Neutrophil (primary cell): ENCODE measurements around the gene OR10S1.

Experiments
- H3K27ac ChIP-seq: fragments of 200-600 bp; sonication (generic); 2 replicates; pipeline ENCODE4 v1.5.1; 2016; ENCODE audit warnings: mild to moderate bottlenecking, moderate library complexity
- H3K27me3 ChIP-seq: fragments of 200-600 bp; sonication (generic); 2 replicates; pipeline ENCODE4 v1.6.0; 2016; ENCODE audit warnings: mild to moderate bottlenecking
- H3K36me3 ChIP-seq: fragments of 200-600 bp; sonication (generic); 2 replicates; pipeline ENCODE4 v1.5.1; 2017
- H3K4me1 ChIP-seq, 2 experiments: fragments of 200-600 bp in 1 of 2; sonication (generic) in 1 of 2; 1 replicate in 1 of 2; 2 replicates in 1 of 2; pipeline versions ENCODE4 v1.5.1 to v1.6.1; 2013 to 2016; ENCODE audit warnings: low read depth in 1 of 2, low read length in 1 of 2, mild to moderate bottlenecking in 1 of 2, moderate library complexity in 1 of 2; ENCODE audit not compliant: control insufficient read depth in 1 of 2, insufficient read depth in 1 of 2
- H3K4me3 ChIP-seq, 2 experiments: fragments of 200-600 bp in 1 of 2; sonication (generic) in 1 of 2; 1 replicate in 1 of 2; 2 replicates in 1 of 2; pipeline ENCODE4 v1.5.1; 2013 to 2016; ENCODE audit warnings: low read depth in 1 of 2, low read length in 1 of 2, mild to moderate bottlenecking in 1 of 2, moderate library complexity in 1 of 2
- H3K9me3 ChIP-seq: fragments of 200-600 bp; sonication (generic); 2 replicates; pipeline ENCODE4 v1.5.1; 2016
- CTCF ChIP-seq: fragments of 200-600 bp; sonication (generic); IDR thresholded peaks from 2 replicates; pipeline ENCODE4 v1.5.1; 2016; ENCODE audit warnings: antibody characterized with exemption

Gene OR10S1

DNA sequence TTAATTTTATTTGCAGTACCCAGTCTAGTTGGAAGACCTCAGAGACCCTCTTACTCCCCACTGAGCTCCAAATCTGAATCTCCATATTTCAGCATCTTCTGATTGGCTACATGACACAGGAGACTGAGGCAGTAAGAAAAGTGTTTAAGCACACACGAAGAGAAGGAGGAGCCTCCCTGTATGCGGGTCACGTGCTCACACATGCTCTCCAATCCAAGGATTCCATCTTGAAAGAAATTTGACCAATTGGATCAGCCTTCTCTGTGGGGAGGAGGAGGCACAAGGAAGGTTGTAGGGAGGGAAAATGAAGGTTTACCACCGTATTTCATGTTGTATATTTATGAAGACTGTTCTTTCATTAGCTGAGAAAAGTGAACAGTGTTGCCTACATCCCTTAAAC, 35.2 kb downstream of the OR10S1 start:
- no peaks in the 10 kb centered on the region for H3K4me1 ChIP-seq
- H3K4me3 ChIP-seq, result no peak overlapping the region
- no peak overlapping the region for H3K27ac ChIP-seq
- H3K9me3 ChIP-seq, result no peaks in the 10 kb centered on the region
- H3K27me3 ChIP-seq, result no peaks in the 10 kb centered on the region
- no peak for TF ChIP-seq CTCF
- H3K36me3 ChIP-seq, result no peaks in the 10 kb centered on the region

GRCh38 chr11:123939317-123939716, 38.3 kb downstream of the OR10S1 start, which contains the start of gene OR4D5:
Gene OR4D5, plus strand, starts transcription at chr11:123939617. Its CDS starts 0 bp downstream, at chr11:123939617.
- H3K36me3 ChIP-seq, result no peaks in the 10 kb centered on the region

More at GRCh38 chr11:123939317-123939716, 38.3 kb downstream of the OR10S1 start, which contains the start of gene OR4D5:
- Histone ChIP-seq H3K4me3 (no peak within 1 kb of the TSS), H3K27me3 (no peaks in the 10 kb centered on the region), H3K4me1 (no peaks in the 10 kb centered on the region), H3K9me3 (no peaks in the 10 kb centered on the region), H3K27ac (no peak within 1 kb of the TSS)
- TF ChIP-seq CTCF, result no peak
